Adipocyte (in vitro differentiated cells): ENCODE data around the gene SLAMF1.
"Not testable (repeated sequence)": the region's sequence is repeated elsewhere in the genome, so short reads cannot be mapped to it uniquely, and the experiment has no call there.

Experiments used
- DNase-seq: peaks from one replicate; pipeline ENCODE4 v3.0.0-alpha.2; 2015; ENCODE audit warnings: low read depth
- H3K27me3 ChIP-seq: replicated peaks from 2 replicates; pipeline ENCODE4 v1.7.0; 2013; ENCODE audit warnings: mild to moderate bottlenecking, low read length, moderate library complexity; ENCODE audit not compliant: control insufficient read depth, insufficient read depth
- H3K36me3 ChIP-seq: 2 replicates; pipeline ENCODE4 v1.7.0; 2013; ENCODE audit warnings: low read length, mild to moderate bottlenecking, moderate library complexity; ENCODE audit not compliant: control insufficient read depth, insufficient read depth, severe bottlenecking
- H3K4me1 ChIP-seq: 2 replicates; pipeline ENCODE4 v1.7.0; 2013; ENCODE audit warnings: mild to moderate bottlenecking, low read length, moderate library complexity; ENCODE audit not compliant: control insufficient read depth, insufficient read depth
- H3K4me3 ChIP-seq: 2 replicates; pipeline ENCODE4 v1.7.0; 2013; ENCODE audit warnings: mild to moderate bottlenecking, low read length, moderate library complexity
- H3K9ac ChIP-seq: 2 replicates; pipeline ENCODE4 v1.7.0; 2013; ENCODE audit warnings: mild to moderate bottlenecking, low read length, moderate library complexity
- H3K9me3 ChIP-seq: 2 replicates; pipeline ENCODE4 v1.7.0; 2013; ENCODE audit warnings: mild to moderate bottlenecking, low read length, moderate library complexity; ENCODE audit not compliant: control insufficient read depth

Gene SLAMF1

DNA sequence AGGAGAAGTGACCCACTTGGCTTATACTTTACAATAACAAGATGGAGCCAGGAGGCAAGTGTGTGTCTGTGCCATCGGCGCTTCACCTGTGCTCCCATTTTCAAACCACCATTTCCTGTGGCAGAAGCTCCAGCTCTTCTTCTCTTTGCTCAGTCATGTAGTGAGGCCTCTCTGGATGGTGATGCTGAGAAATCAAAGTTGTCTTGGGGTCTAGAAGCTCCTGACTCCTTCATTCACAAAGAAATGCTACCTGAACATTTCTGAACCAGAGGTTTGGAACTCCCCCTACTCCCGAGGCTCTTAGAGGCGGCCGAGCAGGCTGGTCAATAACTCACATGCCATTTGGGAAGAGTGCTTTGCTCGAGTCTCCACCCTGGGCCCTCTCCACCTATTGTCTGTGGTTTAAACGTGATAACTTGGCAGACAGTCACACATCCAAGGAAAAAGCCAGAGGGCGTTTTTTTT lies 18.0 kb downstream of the SLAMF1 start:
- H3K36me3 ChIP-seq = no peaks in the 10 kb centered on the region
- peaks cover 3% of the 10 kb centered on the region for H3K27me3 ChIP-seq
- H3K4me1 ChIP-seq = no peaks in the 10 kb centered on the region
- no peaks in the 10 kb centered on the region for H3K9me3 ChIP-seq
- H3K4me3 ChIP-seq = no peak overlapping the region
- no peak overlapping the region for H3K9ac ChIP-seq
- DNase-seq = no peak

DNA sequence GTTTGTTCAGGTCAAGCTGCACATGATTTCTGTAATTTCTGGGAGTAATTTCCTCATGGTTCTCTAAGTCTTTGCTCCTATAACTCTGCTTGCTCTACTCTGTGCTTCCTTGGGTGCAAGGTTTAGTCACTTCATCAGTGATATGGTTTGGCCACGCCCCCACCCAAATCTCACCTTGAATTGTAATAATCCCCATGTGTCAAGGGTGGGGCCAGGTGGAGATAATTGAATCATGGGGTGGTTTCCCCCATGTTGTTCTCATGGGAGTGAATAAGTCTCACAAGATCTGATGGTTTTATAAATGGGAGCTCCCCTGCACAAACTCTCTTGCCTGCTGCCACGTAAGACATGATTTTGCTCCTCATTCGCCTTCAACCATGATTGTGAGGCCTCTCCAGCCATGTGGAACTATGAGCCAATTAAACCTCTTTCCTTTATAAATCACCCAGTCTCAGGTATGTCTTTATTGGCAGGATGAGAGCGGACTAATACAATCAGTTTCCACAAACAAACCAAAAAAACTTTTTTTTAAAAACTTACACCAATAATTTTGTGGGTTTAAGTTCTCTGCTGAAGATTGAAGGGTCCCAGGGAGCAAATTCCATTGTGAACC lies 19.1 kb downstream of the SLAMF1 start:
- not testable (repeated sequence) for H3K4me1 ChIP-seq, H3K36me3 ChIP-seq, H3K4me3 ChIP-seq, DNase-seq, H3K9ac ChIP-seq, H3K9me3 ChIP-seq, H3K27me3 ChIP-seq

DNA sequence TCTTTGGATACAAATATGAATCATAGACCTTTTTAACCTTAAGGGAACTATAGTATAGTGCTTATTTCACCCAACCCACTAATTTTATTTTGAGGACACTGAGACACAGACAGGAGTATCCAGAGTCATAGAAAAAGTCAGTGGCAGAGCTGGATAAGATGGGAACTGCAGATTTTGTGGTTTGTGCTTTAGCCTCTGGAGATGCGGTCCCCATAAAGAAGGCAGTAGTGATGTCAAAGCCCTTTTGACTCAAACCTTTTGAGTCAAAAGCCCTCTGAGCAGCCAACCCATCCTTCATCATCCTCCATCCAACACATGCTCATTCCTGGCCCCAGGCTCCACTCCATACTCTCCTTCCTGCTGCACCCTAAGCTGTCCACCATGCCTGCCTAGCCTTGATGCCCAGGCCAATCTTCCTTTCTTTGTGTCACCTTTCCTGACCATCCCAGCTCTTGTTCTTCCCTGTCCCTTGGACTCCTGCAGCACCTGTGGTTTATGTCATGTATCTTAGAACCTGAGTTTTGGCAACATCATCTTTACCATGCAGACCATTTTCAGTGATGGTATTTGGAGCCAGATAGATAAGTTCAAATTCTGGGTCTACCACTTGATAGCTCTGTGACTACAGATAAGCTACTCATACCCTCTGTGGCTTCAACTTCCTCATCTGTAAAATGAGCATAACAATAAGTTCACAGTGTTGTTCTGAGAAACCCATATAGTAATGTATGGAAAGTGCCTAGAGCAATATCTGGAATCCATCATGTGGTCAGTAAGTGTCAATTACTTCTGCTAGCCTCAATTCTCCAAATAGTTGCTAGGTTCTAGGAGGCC lies 20.1 kb downstream of the SLAMF1 start:
- Histone ChIP-seq H3K9ac (no peak overlapping the region), H3K4me3 (no peak overlapping the region), H3K36me3 (no peaks in the 10 kb centered on the region), H3K9me3 (no peaks in the 10 kb centered on the region), H3K27me3 (peaks cover 7% of the 10 kb centered on the region), H3K4me1 (no peaks in the 10 kb centered on the region)
- no peak for DNase-seq

DNA sequence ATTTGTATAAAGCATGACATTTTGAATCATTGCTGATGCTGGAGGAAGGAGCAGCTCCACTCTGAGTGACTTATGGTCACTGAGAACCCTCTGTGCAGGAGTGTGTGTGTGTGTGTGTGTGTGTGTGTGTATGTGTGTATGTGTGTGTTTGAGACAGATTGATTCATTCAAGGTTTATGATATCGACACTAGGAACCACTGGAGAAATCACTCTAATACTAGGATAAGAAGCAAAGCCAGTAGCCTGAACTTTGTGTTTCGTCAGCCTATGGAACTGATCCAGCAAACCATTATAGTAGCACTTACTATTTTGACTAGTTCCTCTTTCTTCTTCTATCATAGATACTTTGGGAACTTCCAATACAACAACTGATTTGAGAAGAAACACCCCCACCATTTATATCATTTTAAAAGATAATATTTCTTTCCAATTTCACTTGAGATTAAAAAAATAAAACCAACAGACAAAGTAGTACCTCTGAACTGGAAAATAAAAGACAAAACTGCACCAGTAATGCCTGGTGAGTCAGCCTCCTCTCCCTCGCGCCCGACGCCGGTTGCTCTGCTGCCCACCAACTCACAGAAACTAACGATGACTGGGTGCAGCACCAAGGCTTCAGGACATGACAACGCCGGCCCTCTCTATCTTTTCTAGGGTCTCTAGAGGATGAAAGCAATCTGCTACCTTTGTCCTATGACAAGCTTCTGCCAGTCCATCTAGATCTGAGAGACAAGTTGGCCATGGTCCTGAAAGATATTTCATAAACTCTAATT lies 20.9 kb downstream of the SLAMF1 start:
- no peak overlapping the region for H3K9ac ChIP-seq
- no peaks in the 10 kb centered on the region for H3K4me1 ChIP-seq
- DNase-seq = no peak

DNA sequence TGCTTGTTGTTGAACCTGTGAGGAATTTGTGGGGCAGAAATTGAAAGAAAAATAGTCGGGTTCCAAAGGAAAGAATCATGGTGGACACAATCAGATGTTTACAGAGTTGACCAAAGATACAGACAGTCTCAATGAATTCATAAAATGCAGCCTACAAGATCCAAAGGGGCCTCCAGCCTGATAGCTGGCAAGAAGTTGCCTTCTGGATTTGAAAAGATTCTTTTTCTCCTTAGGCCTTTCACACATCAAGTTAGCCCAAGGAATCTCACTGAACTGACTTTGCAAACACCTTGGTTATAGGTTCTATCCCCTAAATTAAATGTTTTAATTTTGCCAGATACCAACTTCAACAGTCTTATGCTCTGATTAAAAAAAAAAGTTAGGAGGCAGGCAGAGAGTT lies 21.5 kb downstream of the SLAMF1 start:
- Histone ChIP-seq H3K4me3 (no peak overlapping the region), H3K4me1 (no peaks in the 10 kb centered on the region), H3K27me3 (peaks cover 7% of the 10 kb centered on the region), H3K9ac (no peak overlapping the region), H3K36me3 (no peaks in the 10 kb centered on the region), H3K9me3 (no peaks in the 10 kb centered on the region)
- no peak for DNase-seq

More for the DNA sequence above, 20.9 kb downstream of the SLAMF1 start:
- Histone ChIP-seq H3K27me3 (peaks cover 7% of the 10 kb centered on the region), H3K4me3 (no peak overlapping the region), H3K9me3 (no peaks in the 10 kb centered on the region), H3K36me3 (no peaks in the 10 kb centered on the region)

DNA sequence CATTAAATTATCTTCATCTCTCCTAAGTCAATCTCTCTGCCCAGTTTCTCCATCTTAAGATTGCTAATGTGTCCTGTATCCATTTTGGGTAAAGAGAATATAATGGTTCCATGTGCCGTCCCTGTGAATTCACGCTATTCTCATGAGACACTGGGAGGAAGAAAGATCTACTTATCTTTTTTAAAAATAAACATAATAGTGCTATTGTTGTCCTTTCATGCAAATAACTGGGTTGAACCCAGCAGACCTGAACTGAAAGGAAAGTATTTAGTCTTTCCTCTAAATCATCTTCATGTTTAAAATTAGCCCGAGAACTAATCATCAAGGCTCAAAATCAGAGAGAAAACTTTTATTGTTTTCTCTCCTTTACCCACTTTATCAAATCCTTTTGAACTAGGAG lies 22.4 kb downstream of the SLAMF1 start:
- Histone ChIP-seq H3K4me3 (no peak overlapping the region), H3K4me1 (no peaks in the 10 kb centered on the region), H3K36me3 (no peaks in the 10 kb centered on the region), H3K9ac (no peak overlapping the region), H3K27me3 (peaks cover 7% of the 10 kb centered on the region), H3K9me3 (no peaks in the 10 kb centered on the region)
- no peak for DNase-seq

DNA sequence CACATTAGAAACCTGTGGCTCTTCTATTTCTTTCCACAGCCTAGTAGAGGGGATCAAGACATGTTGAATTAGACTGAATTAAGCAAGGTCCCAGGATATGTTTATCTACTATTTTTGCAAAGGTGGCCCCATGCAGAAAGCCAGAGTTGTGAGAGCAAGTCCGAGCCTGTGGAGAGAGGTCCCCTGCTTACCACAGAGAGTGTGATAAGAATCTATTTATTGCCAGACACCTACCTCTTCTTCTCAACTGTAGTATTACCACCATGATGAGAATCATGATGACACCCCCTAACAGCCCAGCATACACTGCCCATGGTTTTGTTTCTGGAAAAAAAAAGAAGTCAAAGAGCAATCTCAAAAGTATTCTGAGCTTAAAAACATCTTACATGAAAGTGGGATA lies 23.0 kb downstream of the SLAMF1 start:
- H3K27me3 ChIP-seq = peaks cover 7% of the 10 kb centered on the region
- no peaks in the 10 kb centered on the region for H3K36me3 ChIP-seq
- H3K4me3 ChIP-seq = no peak overlapping the region
- no peak for DNase-seq
- H3K4me1 ChIP-seq = no peaks in the 10 kb centered on the region
- no peaks in the 10 kb centered on the region for H3K9me3 ChIP-seq
- H3K9ac ChIP-seq = no peak overlapping the region

DNA sequence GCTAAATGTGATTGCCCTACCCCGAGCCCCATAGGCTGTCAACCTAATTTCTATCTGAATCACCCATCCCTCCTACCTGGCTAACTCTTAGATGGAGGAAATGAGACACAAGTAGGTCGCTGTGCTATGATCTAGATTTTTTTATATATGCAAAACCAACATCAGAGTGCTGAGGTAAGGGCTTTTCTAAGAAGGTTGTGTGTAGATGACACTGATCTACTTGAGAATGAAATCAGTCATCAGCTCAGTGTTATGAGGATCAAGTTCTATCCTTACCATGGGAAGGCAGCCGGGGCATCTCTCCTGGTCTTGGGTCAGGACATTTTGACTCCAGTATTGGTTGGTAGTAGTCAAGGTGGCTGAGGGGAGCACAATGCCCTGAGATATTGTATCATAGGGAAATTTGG lies 23.6 kb downstream of the SLAMF1 start:
- Histone ChIP-seq H3K4me1 (no peaks in the 10 kb centered on the region), H3K4me3 (no peak overlapping the region), H3K27me3 (peaks cover 7% of the 10 kb centered on the region), H3K9me3 (no peaks in the 10 kb centered on the region), H3K9ac (no peak overlapping the region), H3K36me3 (no peaks in the 10 kb centered on the region)
- no peak for DNase-seq

DNA sequence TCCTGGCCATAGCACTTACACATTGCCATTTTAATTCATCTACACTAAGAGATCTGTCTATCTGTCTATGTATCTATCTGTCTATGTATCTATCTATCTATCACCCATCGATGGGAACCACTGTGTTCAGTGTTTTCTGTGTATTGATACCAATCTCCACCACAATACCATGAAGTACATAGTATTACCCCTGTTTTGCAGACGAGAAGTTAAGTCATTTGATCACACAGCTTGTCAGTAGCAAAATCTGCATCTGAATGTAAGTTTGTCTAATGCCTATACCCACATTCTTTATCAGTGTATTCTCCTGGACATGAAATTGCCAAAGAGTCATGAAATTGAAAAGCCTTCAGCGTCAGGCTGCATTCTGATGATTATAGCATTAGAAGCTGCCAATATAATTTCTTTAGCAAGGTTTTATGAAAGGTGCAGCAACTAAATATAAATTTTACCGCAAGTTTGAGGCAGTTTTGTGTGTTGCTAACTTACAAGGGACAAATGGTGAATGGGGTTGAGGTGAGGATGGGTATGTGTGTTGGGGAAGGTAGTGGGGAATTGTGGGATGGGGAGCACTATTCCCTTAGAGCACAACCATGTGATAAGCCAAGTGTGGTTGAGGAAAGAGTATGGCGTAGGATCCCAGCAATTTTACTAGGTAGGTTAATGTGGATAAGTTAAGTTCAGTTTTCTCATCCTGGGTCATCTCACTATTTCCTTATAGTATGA lies 24.2 kb downstream of the SLAMF1 start:
- Histone ChIP-seq H3K36me3 (no peaks in the 10 kb centered on the region), H3K9me3 (no peaks in the 10 kb centered on the region), H3K9ac (no peak overlapping the region), H3K27me3 (peaks cover 7% of the 10 kb centered on the region), H3K4me3 (no peak overlapping the region), H3K4me1 (no peaks in the 10 kb centered on the region)
- no peak for DNase-seq

DNA sequence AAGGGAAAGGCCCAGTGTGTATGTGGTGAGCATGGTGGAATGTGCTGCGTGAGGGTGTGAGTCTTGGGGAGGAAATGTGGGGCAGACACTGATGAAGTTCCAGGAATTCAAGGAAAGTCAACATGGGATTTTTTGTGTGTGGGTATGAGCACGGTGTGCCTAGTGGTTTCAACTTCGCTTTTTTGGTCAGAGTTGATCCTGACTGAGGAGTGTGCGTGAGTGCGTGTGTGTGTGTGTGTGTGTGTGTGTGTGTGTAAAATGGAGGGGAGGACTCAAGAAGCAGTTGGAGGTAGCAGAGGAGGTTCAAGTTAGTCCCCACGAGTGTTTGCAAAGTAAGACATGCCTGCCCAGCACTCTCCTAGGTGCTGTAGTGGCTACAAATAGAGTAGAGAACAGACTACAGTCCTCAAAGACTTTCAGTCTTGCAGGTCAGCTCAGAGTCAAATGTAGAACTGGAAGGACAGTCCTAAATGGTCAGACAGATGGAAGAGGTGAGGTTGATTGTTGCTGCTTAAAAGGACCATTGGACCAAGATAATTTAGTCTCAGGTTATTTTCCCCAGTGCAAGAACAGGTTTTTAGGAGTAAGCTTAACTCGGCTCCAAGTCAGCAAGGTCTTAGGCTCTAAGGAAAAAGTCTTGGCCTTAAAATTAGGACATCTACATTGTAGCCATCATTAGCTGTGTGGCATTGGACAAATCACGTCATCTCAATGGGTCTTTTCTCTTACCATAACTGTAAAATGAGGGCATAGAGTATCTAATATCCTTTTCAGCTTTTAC lies 25.0 kb downstream of the SLAMF1 start:
- H3K36me3 ChIP-seq = no peaks in the 10 kb centered on the region
- DNase-seq = no peak
- no peaks in the 10 kb centered on the region for H3K9me3 ChIP-seq
- H3K9ac ChIP-seq = no peak overlapping the region
- peaks cover 7% of the 10 kb centered on the region for H3K27me3 ChIP-seq
- H3K4me3 ChIP-seq = no peak overlapping the region
- no peaks in the 10 kb centered on the region for H3K4me1 ChIP-seq
